ENCODE measurements around the gene CSGALNACT2. TPM values are rescaled to one million over a fixed set of nuclear protein-coding genes. Genes with fewer than 3 reads are reported as not detected.

Gene CSGALNACT2
- total and polyA plus RNA-seq, 9 of the 15 experiments (the other 6 are each of a cell fraction or from before 2014, with no cell fraction given) = 1.4 to 7.3 (median 3.5) TPM

- 2% methylated on average over 17 of the region's 18 CpGs for WGBS (ENCODE audit: insufficient coverage, low coverage, missing lambda C conversion rate)
- TF ChIP-seq ZNF699 (CRISPR knock-in tag; IDR thresholded peaks at IDR 0.05; ENCODE audit: insufficient replicate concordance) (no peak), MEF2D (tag; conservative IDR thresholded peaks at IDR 0.05; ENCODE audit: low read depth) (no peak), STAG1 (CRISPR knock-in tag; IDR thresholded peaks at IDR 0.05; ENCODE audit: borderline replicate concordance) (no peak), FOXO4 (CRISPR knock-in tag; IDR thresholded peaks at IDR 0.05) (no peak), CCNT2 (IDR thresholded peaks at IDR 0.05; ENCODE audit: borderline replicate concordance, extremely low read depth, insufficient read length, low read depth, low read length) (no peak), ZFP36 (IDR thresholded peaks at IDR 0.05; ENCODE audit: low read depth, low read length, partially characterized antibody) (no peak)
- TF ChIP-seq, protein P1, sequence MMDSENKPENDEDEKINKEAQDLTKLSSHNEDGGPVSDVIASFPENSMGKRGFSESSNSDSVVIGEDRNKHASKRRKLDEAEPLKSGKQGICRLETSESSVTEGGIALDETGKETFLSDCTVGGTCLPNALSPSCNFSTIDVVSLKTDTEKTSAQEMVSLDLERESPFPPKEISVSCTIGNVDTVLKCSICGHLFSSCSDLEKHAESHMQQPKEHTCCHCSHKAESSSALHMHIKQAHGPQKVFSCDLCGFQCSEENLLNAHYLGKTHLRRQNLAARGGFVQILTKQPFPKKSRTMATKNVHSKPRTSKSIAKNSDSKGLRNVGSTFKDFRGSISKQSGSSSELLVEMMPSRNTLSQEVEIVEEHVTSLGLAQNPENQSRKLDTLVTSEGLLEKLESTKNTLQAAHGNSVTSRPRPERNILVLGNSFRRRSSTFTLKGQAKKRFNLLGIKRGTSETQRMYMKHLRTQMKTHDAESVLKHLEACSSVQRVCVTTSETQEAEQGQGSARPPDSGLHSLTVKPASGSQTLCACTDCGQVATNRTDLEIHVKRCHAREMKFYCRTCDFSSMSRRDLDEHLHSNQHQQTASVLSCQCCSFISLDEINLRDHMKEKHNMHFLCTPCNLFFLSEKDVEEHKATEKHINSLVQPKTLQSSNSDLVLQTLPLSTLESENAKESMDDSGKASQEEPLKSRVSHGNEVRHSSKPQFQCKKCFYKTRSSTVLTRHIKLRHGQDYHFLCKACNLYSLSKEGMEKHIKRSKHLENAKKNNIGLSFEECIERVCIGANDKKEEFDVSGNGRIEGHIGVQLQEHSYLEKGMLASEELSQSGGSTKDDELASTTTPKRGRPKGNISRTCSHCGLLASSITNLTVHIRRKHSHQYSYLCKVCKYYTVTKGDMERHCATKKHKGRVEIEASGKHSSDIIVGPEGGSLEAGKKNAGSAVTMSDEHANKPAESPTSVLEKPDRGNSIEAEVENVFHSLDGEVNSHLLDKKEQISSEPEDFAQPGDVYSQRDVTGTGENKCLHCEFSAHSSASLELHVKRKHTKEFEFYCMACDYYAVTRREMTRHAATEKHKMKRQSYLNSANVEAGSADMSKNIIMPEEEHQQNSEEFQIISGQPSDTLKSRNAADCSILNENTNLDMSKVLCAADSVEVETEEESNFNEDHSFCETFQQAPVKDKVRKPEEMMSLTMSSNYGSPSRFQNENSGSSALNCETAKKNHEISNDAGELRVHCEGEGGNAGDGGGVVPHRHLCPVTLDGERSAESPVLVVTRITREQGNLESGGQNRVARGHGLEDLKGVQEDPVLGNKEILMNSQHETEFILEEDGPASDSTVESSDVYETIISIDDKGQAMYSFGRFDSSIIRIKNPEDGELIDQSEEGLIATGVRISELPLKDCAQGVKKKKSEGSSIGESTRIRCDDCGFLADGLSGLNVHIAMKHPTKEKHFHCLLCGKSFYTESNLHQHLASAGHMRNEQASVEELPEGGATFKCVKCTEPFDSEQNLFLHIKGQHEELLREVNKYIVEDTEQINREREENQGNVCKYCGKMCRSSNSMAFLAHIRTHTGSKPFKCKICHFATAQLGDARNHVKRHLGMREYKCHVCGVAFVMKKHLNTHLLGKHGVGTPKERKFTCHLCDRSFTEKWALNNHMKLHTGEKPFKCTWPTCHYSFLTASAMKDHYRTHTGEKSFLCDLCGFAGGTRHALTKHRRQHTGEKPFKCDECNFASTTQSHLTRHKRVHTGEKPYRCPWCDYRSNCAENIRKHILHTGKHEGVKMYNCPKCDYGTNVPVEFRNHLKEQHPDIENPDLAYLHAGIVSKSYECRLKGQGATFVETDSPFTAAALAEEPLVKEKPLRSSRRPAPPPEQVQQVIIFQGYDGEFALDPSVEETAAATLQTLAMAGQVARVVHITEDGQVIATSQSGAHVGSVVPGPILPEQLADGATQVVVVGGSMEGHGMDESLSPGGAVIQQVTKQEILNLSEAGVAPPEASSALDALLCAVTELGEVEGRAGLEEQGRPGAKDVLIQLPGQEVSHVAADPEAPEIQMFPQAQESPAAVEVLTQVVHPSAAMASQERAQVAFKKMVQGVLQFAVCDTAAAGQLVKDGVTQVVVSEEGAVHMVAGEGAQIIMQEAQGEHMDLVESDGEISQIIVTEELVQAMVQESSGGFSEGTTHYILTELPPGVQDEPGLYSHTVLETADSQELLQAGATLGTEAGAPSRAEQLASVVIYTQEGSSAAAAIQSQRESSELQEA (IDR thresholded peaks at IDR 0.05; ENCODE audit: low read depth) = no peak
- TF ChIP-seq, protein P2, sequence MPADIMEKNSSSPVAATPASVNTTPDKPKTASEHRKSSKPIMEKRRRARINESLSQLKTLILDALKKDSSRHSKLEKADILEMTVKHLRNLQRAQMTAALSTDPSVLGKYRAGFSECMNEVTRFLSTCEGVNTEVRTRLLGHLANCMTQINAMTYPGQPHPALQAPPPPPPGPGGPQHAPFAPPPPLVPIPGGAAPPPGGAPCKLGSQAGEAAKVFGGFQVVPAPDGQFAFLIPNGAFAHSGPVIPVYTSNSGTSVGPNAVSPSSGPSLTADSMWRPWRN (IDR thresholded peaks at IDR 0.05; ENCODE audit: low read depth) = no peak
Measured at GRCh38 chr10:43218206-43218950, 80.1 kb downstream of the CSGALNACT2 start.

More at GRCh38 chr10:43218206-43218950, 80.1 kb downstream of the CSGALNACT2 start:
- ChIA-PET POLR2A (no interaction called here), CTCF (ENCODE audit: low intra/inter-chr PET ratio) (no interaction called here)
- Histone ChIP-seq H3K4me3 (no peak overlapping the region), H3K4me2 (ENCODE audit: insufficient read depth, low read length) (no peak overlapping the region), H3K9ac (ENCODE audit: insufficient read depth in 1 of 2, low read depth in 2 of 2, low read length in 2 of 2) (no peak overlapping the region), H3K9me3 (replicated peaks; ENCODE audit: control insufficient read depth, insufficient read depth, low read depth, low read length) (no peaks in the 10 kb centered on the region), H3K36me3 (ENCODE audit: control insufficient read depth, insufficient read depth, low read length) (no peaks in the 10 kb centered on the region), H2AFZ (ENCODE audit: low read depth, low read length) (no peak overlapping the region), H4K20me1 (replicated peaks; ENCODE audit: control insufficient read depth, insufficient read depth, low read length) (peaks cover 20% of the 10 kb centered on the region; the same call in 1 of the 2 replicates), H3K79me2 (ENCODE audit: control insufficient read depth, insufficient read depth, low read length) (no peaks in the 10 kb centered on the region), H3K9me1 (ENCODE audit: control insufficient read depth, insufficient read depth, low read length) (no peaks in the 10 kb centered on the region), H3K27me3 (ENCODE audit: control insufficient read depth in 2 of 2, insufficient read depth in 2 of 2, low read length in 2 of 2) (peaks cover 31 to 89% of the 10 kb centered on the region in 2 experiments), H3K4me1 (replicated peaks in 1 of 2; ENCODE audit: control insufficient read depth in 2 of 2, insufficient read depth in 2 of 2, low read length in 2 of 2) (peaks cover 0 to 15% of the 10 kb centered on the region in 2 experiments; a peak in 2 of 5 replicates), H3K27ac (ENCODE audit: extremely low read depth, low read depth, low read length) (no peak overlapping the region)
- BruUV-seq (replicated peaks) = no TSS peak
- DNase-seq (ENCODE audit: extremely low read depth in 1 of 4, low spot score in 3 of 4) = no peak
- intact Hi-C loops (cut with micrococcal nuclease) = no loop called here
- no peak for ATAC-seq
- in situ Hi-C loops (cut with MboI) = no loop called here
- FAIRE-seq = no peak
